HL-60 (cell line): ENCODE data around the gene IBTK.

ENCODE experiments used
- DNase-seq, 2 experiments: peaks; one replicate each; pipeline ENCODE4 v3.0.0-alpha.2; 2010 to 2020; ENCODE audit warnings: low read depth in 1 of 2, low spot score in 1 of 2
- H3K27ac ChIP-seq: fragments of 250-450 bp; sonication (Bioruptor Pico); replicated peaks from 2 replicates; pipeline ENCODE4 v1.5.1; 2020; ENCODE audit warnings: mild to moderate bottlenecking, moderate library complexity
- H3K27me3 ChIP-seq: fragments of 250-450 bp; sonication (Bioruptor Pico); 2 replicates; pipeline ENCODE4 v1.5.1; 2021; ENCODE audit warnings: mild to moderate bottlenecking, moderate library complexity; ENCODE audit not compliant: insufficient read depth, poor library complexity, severe bottlenecking
- H3K4me3 ChIP-seq: replicated peaks from 2 replicates; pipeline ENCODE4 v1.5.1; 2011; ENCODE audit warnings: mild to moderate bottlenecking, control low read depth, low read length; ENCODE audit not compliant: insufficient read depth
- CTCF ChIP-seq: IDR thresholded peaks from one replicate; pipeline ENCODE4 v1.5.1; 2011; ENCODE audit warnings: low read length, control low read depth, inconsistent platforms; ENCODE audit not compliant: insufficient read depth
- GABPA ChIP-seq: IDR thresholded peaks from 2 replicates; pipeline ENCODE4 v1.6.1; 2012; ENCODE audit warnings: low read depth
- POLR2AphosphoS5 ChIP-seq: IDR thresholded peaks from 2 replicates; pipeline ENCODE4 v1.6.1; 2012; ENCODE audit warnings: low read depth
- REST ChIP-seq: IDR thresholded peaks from 2 replicates; pipeline ENCODE4 v1.6.1; 2012; ENCODE audit warnings: low read depth; ENCODE audit not compliant: insufficient replicate concordance
- SPI1 ChIP-seq: IDR thresholded peaks from 2 replicates; pipeline ENCODE4 v1.6.1; 2012; ENCODE audit warnings: low read depth, mild to moderate bottlenecking, borderline replicate concordance

IBTK gene

GRCh38 chr6:82239597-82239996, 7.9 kb downstream of the IBTK start:
- DNase-seq: no peak
- TF ChIP-seq SPI1 (no peak), POLR2AphosphoS5 (no peak), GABPA (no peak), CTCF (no peak), REST (no peak)
- Histone ChIP-seq H3K4me3 (no peak overlapping the region), H3K27me3 (no peaks in the 10 kb centered on the region), H3K27ac (no peak overlapping the region)

GRCh38 chr6:82237013-82237412, 10.5 kb downstream of the IBTK start:
- DNase-seq: no peak
- TF ChIP-seq CTCF (no peak), POLR2AphosphoS5 (no peak), SPI1 (no peak), REST (no peak), GABPA (no peak)
- no peak overlapping the region for H3K27ac ChIP-seq

GRCh38 chr6:82227770-82228169, 19.8 kb downstream of the IBTK start:
- H3K27ac ChIP-seq: no peak overlapping the region
- TF ChIP-seq SPI1 (0 out of 2 replicates have a peak, but pooled peaks have one; percentile 22), GABPA (no peak)

More at GRCh38 chr6:82237013-82237412, 10.5 kb downstream of the IBTK start:
- Histone ChIP-seq H3K27me3 (no peaks in the 10 kb centered on the region), H3K4me3 (no peak overlapping the region)

GRCh38 chr6:82220167-82220566, 27.4 kb downstream of the IBTK start:
- Histone ChIP-seq H3K27me3 (no peaks in the 10 kb centered on the region), H3K27ac (no peak overlapping the region), H3K4me3 (no peak overlapping the region)
- DNase-seq: no peak
- TF ChIP-seq SPI1 (no peak), GABPA (no peak), CTCF (no peak), REST (no peak), POLR2AphosphoS5 (no peak)

More at GRCh38 chr6:82227770-82228169, 19.8 kb downstream of the IBTK start:
- no peak overlapping the region for H3K4me3 ChIP-seq
- no peak for DNase-seq
- H3K27me3 ChIP-seq: no peaks in the 10 kb centered on the region
